CMK (cell line): Measurements from ENCODE around the gene SMIM10L2A.
"Not testable (repeated sequence)": the region's sequence is repeated elsewhere in the genome, so short reads cannot be mapped to it uniquely, and the experiment has no call there.

Source experiments
- DNase-seq: peaks from one replicate; pipeline ENCODE4 v3.0.0-alpha.2; 2010; ENCODE audit warnings: low read depth

SMIM10L2A gene

GRCh38 chrX:135454816-135455215 lies 33.1 kb downstream of the SMIM10L2A start:
- DNase-seq: no peak

GRCh38 chrX:135461756-135462155 lies 40.0 kb downstream of the SMIM10L2A start:
- DNase-seq: not testable (repeated sequence)

GRCh38 chrX:135463937-135464336 lies 42.2 kb downstream of the SMIM10L2A start:
- DNase-seq: no peak

- no peak for DNase-seq
Measured at GRCh38 chrX:135476378-135476777, 54.6 kb downstream of the SMIM10L2A start.

- DNase-seq: peak; percentile 20
Measured at GRCh38 chrX:135477576-135477975, 55.8 kb downstream of the SMIM10L2A start.
